MCF 10A (cell line): ENCODE results near the gene PLBD2. TPM values are rescaled to one million over a fixed set of nuclear protein-coding genes. Genes with fewer than 3 reads are reported as not detected.

ENCODE experiments used
- BruUV-seq: library from RNA; stranded (reverse); fragments of 400-500 nt; replicated peaks from 2 replicates; lab custom pipeline; 2021; lab: Mats Ljungman, UMichigan
- CTCF ChIA-PET: fragments of 300-600 bp; sonication (Branson Sonifier 250); formaldehyde crosslinking; extraction: SDS; loops from one replicate; lab custom pipeline; 2021; ENCODE audit warnings: antibody characterized with exemption, inconsistent platforms; lab: Yijun Ruan, JAX
- POLR2A ChIA-PET: fragments of 300-600, 350-650 bp; sonication (Branson Sonifier 250); formaldehyde crosslinking; extraction: SDS; loops from one replicate; lab custom pipeline; 2020; ENCODE audit warnings: antibody characterized with exemption, inconsistent platforms; lab: Yijun Ruan, JAX
- DNase-seq: peaks from one replicate; pipeline ENCODE4 v3.0.0-alpha.2; 2018; ENCODE audit not compliant: unreplicated experiment
- H3K27ac Mint-ChIP-seq: one replicate; pipeline ENCODE4 v1.8.0; 2022; ENCODE audit warnings: mild to moderate bottlenecking, low read depth, mixed read lengths; ENCODE audit not compliant: unreplicated experiment
- H3K27me3 Mint-ChIP-seq: one replicate; pipeline ENCODE4 v1.8.0; 2022; ENCODE audit warnings: mixed read lengths; ENCODE audit not compliant: insufficient read depth, unreplicated experiment
- H3K36me3 Mint-ChIP-seq: one replicate; pipeline ENCODE4 v1.8.0; 2022; ENCODE audit warnings: mild to moderate bottlenecking, moderate library complexity, mixed read lengths; ENCODE audit not compliant: insufficient read depth, unreplicated experiment
- H3K4me1 Mint-ChIP-seq: one replicate; pipeline ENCODE4 v1.8.0; 2022; ENCODE audit warnings: mixed read lengths; ENCODE audit not compliant: insufficient read depth, unreplicated experiment
- H3K4me3 Mint-ChIP-seq: one replicate; pipeline ENCODE4 v1.8.0; 2022; ENCODE audit warnings: mild to moderate bottlenecking, moderate library complexity, mixed read lengths; ENCODE audit not compliant: unreplicated experiment
- H3K9me3 Mint-ChIP-seq: one replicate; pipeline ENCODE4 v1.8.0; 2022; ENCODE audit warnings: mixed read lengths; ENCODE audit not compliant: unreplicated experiment
- intact Hi-C: fragments of 100-400 bp; cut with micrococcal nuclease; formaldehyde crosslinking; loops from 2 replicates; pipeline ENCODE4 v1.14.1; 2022
- total RNA-seq: library from RNA; stranded (reverse); gene quantifications from 2 replicates; pipeline ENCODE4 v1.2.3, GENCODE V29; 2022
- TF ChIP-seq, protein P1 (sequence below): fragments of 200-600 bp; IDR thresholded peaks from one replicate; pipeline ENCODE4 v1.8.0; 2022; ENCODE audit warnings: antibody characterized with exemption, mild to moderate bottlenecking; ENCODE audit not compliant: unreplicated experiment

Gene PLBD2
- total RNA-seq, 1 experiment from 2014 or later = 18.1 TPM

DNA sequence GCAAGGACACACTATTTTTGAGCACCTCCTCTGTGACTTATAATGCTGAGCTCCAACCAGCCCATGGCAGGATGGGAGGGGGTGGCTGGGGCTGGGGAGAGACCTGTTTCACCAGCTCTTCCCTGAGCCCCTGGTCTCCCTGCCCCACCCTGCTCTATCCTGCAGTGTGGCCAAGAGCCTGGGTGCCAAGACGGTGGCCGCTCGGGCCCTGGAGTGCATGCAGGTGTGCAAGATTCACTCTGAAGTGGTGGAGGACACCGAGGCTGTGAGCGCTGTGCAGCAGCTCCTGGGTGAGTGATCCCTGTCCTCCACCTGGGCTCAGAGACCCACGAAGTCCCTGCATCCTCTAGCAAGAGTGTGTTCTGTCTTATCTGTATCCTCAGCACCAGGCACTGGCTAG lies 78.2 kb downstream of the PLBD2 start:
- CTCF ChIA-PET = interaction anchor here (1.4 kb wide), 1 partner anchor 11 kb away, joined by 3 read pairs; no protein-coding TSS in a partner anchor

GRCh38 chr12:113436993-113437728 lies 78.8 kb downstream of the PLBD2 start:
- Mint-ChIP-seq H3K27ac (no peak overlapping the region), H3K9me3 (no peaks in the 10 kb centered on the region), H3K36me3 (no peaks in the 10 kb centered on the region), H3K4me3 (no peak overlapping the region), H3K4me1 (no peaks in the 10 kb centered on the region), H3K27me3 (no peaks in the 10 kb centered on the region)
- ChIA-PET POLR2A (interaction anchor here (0.6 to 0.7 kb wide), 2 partner anchors 427 to 1845 kb away, joined by 3 read pairs; no protein-coding TSS in a partner anchor), CTCF (interaction anchor here (1.4 kb wide), 1 partner anchor 12 kb away, joined by 3 read pairs; no protein-coding TSS in a partner anchor)
- BruUV-seq = no TSS peak
- TF ChIP-seq, protein P1, sequence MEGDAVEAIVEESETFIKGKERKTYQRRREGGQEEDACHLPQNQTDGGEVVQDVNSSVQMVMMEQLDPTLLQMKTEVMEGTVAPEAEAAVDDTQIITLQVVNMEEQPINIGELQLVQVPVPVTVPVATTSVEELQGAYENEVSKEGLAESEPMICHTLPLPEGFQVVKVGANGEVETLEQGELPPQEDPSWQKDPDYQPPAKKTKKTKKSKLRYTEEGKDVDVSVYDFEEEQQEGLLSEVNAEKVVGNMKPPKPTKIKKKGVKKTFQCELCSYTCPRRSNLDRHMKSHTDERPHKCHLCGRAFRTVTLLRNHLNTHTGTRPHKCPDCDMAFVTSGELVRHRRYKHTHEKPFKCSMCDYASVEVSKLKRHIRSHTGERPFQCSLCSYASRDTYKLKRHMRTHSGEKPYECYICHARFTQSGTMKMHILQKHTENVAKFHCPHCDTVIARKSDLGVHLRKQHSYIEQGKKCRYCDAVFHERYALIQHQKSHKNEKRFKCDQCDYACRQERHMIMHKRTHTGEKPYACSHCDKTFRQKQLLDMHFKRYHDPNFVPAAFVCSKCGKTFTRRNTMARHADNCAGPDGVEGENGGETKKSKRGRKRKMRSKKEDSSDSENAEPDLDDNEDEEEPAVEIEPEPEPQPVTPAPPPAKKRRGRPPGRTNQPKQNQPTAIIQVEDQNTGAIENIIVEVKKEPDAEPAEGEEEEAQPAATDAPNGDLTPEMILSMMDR = no peak
- intact Hi-C loops = no loop called here
- no peak for DNase-seq

More for the DNA sequence above, 78.2 kb downstream of the PLBD2 start:
- TF ChIP-seq, protein P1 = no peak
- BruUV-seq = no TSS peak
- H3K4me3 Mint-ChIP-seq = no peak overlapping the region
- POLR2A ChIA-PET = interaction anchor here (0.7 kb wide), 1 partner anchor 427 kb away, joined by 3 read pairs; no protein-coding TSS in a partner anchor
- H3K27ac Mint-ChIP-seq = no peak overlapping the region
- H3K27me3 Mint-ChIP-seq = no peaks in the 10 kb centered on the region
- intact Hi-C loops = no loop called here
- H3K4me1 Mint-ChIP-seq = no peaks in the 10 kb centered on the region
- H3K9me3 Mint-ChIP-seq = no peaks in the 10 kb centered on the region
- DNase-seq = no peak
- no peaks in the 10 kb centered on the region for H3K36me3 Mint-ChIP-seq

GRCh38 chr12:113437729-113438100 lies 79.3 kb downstream of the PLBD2 start:
- CTCF ChIA-PET = interaction anchor here (0.6 kb wide), 1 partner anchor 32 kb away, joined by 7 read pairs; no protein-coding TSS in a partner anchor
- DNase-seq = no peak
- no peak overlapping the region for H3K4me3 Mint-ChIP-seq

More at GRCh38 chr12:113437729-113438100, 79.3 kb downstream of the PLBD2 start:
- no peaks in the 10 kb centered on the region for H3K27me3 Mint-ChIP-seq
- H3K27ac Mint-ChIP-seq = no peak overlapping the region
- POLR2A ChIA-PET = interaction anchor here (0.6 kb wide), 1 partner anchor 1844 kb away, joined by 3 read pairs; no protein-coding TSS in a partner anchor
- H3K9me3 Mint-ChIP-seq = no peaks in the 10 kb centered on the region
- intact Hi-C loops = no loop called here
- BruUV-seq = no TSS peak
- no peaks in the 10 kb centered on the region for H3K4me1 Mint-ChIP-seq
- no peaks in the 10 kb centered on the region for H3K36me3 Mint-ChIP-seq
- TF ChIP-seq, protein P1 = no peak
